ENCODE measurements around the gene RABEPK. TPM values are rescaled to one million over a fixed set of nuclear protein-coding genes. Genes with fewer than 3 reads are reported as not detected.

Gene RABEPK, protein sequence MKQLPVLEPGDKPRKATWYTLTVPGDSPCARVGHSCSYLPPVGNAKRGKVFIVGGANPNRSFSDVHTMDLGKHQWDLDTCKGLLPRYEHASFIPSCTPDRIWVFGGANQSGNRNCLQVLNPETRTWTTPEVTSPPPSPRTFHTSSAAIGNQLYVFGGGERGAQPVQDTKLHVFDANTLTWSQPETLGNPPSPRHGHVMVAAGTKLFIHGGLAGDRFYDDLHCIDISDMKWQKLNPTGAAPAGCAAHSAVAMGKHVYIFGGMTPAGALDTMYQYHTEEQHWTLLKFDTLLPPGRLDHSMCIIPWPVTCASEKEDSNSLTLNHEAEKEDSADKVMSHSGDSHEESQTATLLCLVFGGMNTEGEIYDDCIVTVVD
- 8.7 and 16.1 TPM in 2 replicates for total RNA-seq
- polyA plus RNA-seq: 20.0 and 27.2 TPM in 2 replicates

DNA sequence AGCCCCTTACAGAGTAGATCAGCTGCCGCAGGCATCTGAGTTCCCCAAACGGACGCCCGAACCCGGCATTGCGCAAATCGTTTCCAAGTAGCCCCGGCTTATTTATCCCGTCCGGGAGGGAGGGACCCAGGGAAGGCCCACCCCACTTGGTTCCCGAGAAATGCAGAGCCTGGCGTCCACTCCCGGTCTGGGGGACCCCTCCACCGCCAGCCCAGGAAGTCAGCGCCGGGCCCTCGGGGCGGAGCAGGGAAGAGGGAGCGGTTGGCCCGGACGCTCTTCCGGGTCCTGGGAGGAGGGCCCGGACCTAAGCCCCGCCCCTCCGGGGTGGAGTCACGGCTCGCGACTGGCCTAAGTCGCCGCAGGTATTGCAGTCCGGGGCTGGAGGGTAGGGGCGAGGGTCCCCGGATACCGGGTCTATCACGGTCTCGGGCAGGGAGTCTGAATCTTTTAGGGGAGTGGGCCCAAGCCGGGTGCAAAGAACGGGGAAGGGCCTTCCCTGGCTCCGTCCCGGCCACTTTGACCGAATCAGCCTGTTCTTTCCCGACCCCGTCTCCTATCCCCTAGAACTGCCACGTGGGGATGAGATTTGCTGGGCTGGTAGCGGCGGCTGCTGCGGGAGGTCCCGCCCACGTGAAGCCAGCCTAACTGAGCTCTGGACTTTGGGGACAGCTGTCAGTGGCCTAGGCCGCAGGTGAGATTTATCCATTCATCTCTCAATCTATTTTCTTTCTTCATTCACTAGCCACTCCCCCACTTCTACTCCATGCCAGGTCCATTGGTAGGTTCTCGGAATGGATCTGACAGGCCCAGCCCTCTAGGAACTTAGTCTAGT, at the start of gene RABEPK:
Gene RABEPK, plus strand, starts transcription at position 327 of the 832 bp plus-strand sequence. CDS start 2,472 bp downstream, outside the sequence.
- Histone ChIP-seq H3K27me3 (no peaks in the 10 kb centered on the region), H3K36me3 (no peaks in the 10 kb centered on the region), H3K4me3 (peak within 1 kb of the TSS; percentile 80), H3K4me1 (ENCODE audit: low read depth) (no peaks in the 10 kb centered on the region), H3K27ac (peak within 1 kb of the TSS; percentile 84), H3K9me3 (ENCODE audit: low read depth) (no peaks in the 10 kb centered on the region)
- peak; percentile 96 to 98 for DNase-seq (ENCODE audit: low read depth in 1 of 2, low spot score in 1 of 2)
- TF ChIP-seq, protein P1, sequence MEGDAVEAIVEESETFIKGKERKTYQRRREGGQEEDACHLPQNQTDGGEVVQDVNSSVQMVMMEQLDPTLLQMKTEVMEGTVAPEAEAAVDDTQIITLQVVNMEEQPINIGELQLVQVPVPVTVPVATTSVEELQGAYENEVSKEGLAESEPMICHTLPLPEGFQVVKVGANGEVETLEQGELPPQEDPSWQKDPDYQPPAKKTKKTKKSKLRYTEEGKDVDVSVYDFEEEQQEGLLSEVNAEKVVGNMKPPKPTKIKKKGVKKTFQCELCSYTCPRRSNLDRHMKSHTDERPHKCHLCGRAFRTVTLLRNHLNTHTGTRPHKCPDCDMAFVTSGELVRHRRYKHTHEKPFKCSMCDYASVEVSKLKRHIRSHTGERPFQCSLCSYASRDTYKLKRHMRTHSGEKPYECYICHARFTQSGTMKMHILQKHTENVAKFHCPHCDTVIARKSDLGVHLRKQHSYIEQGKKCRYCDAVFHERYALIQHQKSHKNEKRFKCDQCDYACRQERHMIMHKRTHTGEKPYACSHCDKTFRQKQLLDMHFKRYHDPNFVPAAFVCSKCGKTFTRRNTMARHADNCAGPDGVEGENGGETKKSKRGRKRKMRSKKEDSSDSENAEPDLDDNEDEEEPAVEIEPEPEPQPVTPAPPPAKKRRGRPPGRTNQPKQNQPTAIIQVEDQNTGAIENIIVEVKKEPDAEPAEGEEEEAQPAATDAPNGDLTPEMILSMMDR (IDR thresholded peaks at IDR 0.05; ENCODE audit: low read depth, low read length): no peak

DNA sequence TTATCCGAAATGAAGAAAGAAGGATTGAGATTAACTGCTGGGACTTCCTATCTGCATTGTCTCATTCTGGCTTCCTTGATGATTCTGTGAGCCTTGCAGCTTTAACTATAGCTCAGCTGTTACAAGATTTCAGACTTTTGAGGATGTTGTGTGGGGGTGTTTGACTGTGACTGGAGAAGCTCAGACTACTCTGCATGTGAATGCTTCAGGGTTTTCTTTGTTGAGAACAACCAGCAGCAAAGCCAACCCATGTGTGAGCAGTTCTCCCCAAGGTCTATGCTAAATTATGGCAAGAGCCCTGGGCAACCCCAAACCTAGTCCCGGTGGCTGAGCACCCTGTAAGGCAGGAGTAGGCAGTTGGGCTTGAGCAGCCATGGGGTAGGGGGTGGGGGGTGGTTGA, 48.6 kb upstream of the RABEPK start:
- Histone ChIP-seq H3K4me3 (no peak overlapping the region), H3K27me3 (no peaks in the 10 kb centered on the region), H3K4me1 (ENCODE audit: low read depth) (no peaks in the 10 kb centered on the region), H3K27ac (no peak overlapping the region), H3K36me3 (peaks cover 40% of the 10 kb centered on the region), H3K9me3 (ENCODE audit: low read depth) (no peaks in the 10 kb centered on the region)
- no peak for DNase-seq (ENCODE audit: low read depth in 1 of 2, low spot score in 1 of 2)
- TF ChIP-seq, protein P1 (IDR thresholded peaks at IDR 0.05; ENCODE audit: low read depth, low read length): no peak

DNA sequence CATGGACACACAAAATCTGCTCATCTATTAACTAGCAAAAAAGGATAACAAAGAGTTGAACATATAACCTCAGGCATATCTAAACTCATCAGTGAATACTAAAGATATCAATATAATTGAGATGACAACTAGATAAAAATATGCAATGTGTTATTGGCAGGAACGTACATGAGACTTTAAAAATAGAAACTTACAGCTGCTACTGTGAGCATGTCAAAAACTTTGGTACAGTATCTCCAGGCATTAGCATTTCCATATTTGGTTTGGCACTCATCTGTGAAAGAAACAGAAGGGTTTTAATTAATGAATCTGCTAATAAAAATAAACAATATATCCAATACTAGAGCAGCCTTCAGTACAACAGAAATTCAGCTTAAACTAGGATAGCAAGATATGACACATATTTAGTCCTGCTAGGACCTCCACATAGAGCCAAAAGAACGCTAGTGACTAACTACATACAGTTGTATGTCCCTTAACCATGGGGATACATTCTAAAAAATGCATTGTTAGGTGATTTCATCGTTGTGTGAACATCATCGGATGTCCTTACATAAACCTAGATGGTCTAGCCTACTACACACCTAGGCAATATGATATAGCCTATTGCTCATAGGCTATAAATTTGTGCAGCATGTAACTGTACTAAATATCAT, 46.5 kb upstream of the RABEPK start:
- no peaks in the 10 kb centered on the region for H3K4me1 ChIP-seq (ENCODE audit: low read depth)
- TF ChIP-seq, protein P1 (IDR thresholded peaks at IDR 0.05; ENCODE audit: low read depth, low read length): no peak
- H3K27ac ChIP-seq: no peak overlapping the region
- no peaks in the 10 kb centered on the region for H3K9me3 ChIP-seq (ENCODE audit: low read depth)
- H3K36me3 ChIP-seq: peaks cover 40% of the 10 kb centered on the region
- no peak overlapping the region for H3K4me3 ChIP-seq
- no peak for DNase-seq (ENCODE audit: low read depth in 1 of 2, low spot score in 1 of 2)
- no peaks in the 10 kb centered on the region for H3K27me3 ChIP-seq

DNA sequence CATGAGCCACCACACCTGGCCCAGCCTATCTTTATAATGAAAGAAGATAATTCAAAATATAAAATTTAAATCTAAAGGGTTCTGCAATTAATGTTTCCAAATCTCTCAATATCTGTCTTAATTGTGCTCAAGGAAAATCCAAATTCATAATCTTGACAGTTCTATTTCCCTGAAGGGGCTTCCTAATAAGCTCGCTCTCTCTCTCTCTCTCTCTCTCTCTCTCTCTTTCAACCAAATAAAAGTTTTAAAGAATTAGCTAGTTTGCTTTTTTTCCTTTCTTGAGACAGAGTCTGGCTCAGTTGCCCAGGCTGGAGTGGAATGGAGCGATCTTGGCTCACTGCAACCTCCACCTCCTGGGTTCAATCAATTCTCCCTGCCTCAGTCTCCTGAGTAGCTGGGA, 43.8 kb upstream of the RABEPK start:
- H3K4me3 ChIP-seq: no peak overlapping the region
- TF ChIP-seq, protein P1 (IDR thresholded peaks at IDR 0.05; ENCODE audit: low read depth, low read length): no peak
- H3K36me3 ChIP-seq: peaks cover 26% of the 10 kb centered on the region
- no peaks in the 10 kb centered on the region for H3K27me3 ChIP-seq
- no peaks in the 10 kb centered on the region for H3K9me3 ChIP-seq (ENCODE audit: low read depth)
- no peak overlapping the region for H3K27ac ChIP-seq
- no peaks in the 10 kb centered on the region for H3K4me1 ChIP-seq (ENCODE audit: low read depth)
- DNase-seq (ENCODE audit: low read depth in 1 of 2, low spot score in 1 of 2): no peak

DNA sequence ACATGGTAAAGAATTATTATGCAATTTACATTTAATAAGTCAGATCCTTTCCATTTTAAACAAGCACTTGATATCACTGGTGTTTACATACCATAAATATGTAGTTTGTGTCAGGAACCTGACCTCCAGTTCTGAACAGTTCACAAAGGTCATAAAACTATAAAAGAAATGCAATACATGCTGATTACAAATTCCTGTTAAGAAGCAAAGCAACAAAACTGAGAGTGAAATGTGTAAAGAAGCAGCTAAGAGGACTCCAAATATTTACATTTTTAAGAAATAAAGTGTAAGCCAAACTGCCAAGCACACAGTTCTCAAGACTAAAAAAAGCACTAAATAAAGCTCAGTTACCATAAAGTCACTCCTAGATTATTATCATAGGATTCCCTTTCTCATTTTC, 39.6 kb upstream of the RABEPK start:
- Histone ChIP-seq H3K27me3 (no peaks in the 10 kb centered on the region), H3K27ac (peak overlapping the region; percentile 40), H3K4me1 (ENCODE audit: low read depth) (no peaks in the 10 kb centered on the region), H3K9me3 (ENCODE audit: low read depth) (no peaks in the 10 kb centered on the region), H3K4me3 (no peak overlapping the region), H3K36me3 (peaks cover 6% of the 10 kb centered on the region)
- no peak for DNase-seq (ENCODE audit: low read depth in 1 of 2, low spot score in 1 of 2)
- TF ChIP-seq, protein P1 (IDR thresholded peaks at IDR 0.05; ENCODE audit: low read depth, low read length): no peak
